NOMO-1 treated with DMSO at 0.1 percent for 48 hours (cell line): Measurements from ENCODE around the gene SOCS4.
"Not testable (repeated sequence)": the region's sequence is repeated elsewhere in the genome, so short reads cannot be mapped to it uniquely, and the experiment has no call there.

ENCODE experiments used
- DNase-seq: peaks from one replicate; lab custom pipeline; 2025; ENCODE audit not compliant: unreplicated experiment; lab: John Stamatoyannopoulos, UW

The SOCS4 gene

DNA sequence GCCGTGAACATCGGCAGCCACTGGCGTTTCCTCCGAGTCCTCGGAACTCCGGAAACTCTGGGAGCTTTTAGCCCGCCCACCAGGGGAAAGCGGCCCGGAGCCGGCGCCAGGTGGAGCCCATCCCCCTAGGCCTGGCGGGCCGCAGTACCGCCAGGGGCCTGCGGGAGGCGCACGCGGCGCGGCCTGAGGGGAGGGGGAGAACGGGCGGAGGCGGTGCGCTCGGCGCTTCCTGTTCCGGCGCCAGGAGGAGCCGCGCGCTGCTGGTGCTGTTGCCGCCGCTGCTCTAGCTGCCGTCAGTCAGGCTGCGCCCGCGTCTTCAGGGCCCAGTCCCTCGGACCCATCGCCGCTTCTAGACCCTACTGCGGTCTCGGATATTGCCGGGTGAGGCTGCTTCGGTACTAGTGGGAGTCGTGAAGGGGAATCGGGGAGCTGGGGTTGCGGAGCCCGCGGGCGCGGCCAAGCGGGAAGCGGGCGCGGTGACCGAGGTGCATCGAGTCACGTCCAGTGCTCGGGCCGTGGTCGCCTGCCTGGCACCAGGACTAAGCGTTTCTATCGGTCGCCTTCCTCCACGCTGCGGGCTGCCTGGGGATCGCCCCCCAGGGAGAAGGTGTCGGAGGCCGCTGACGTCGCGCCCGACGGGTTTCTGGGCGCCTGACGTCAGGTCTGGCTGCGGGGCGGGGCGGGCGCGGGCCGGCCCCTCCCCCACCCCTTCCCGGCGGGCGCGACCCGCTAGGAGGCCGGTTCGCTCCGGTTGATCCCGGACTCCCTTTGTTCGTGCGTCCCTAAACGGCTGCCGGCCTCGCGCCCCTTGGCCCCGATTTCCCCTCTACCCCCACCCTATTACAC lies 24.6 kb downstream of the SOCS4 start, which contains the start of gene MAPK1IP1L:
Gene MAPK1IP1L (plus strand): TSS at position 225 of the 846 bp plus-strand sequence. CDS start 10,037 bp downstream, outside the sequence.
- peak; percentile 82 for DNase-seq

DNA sequence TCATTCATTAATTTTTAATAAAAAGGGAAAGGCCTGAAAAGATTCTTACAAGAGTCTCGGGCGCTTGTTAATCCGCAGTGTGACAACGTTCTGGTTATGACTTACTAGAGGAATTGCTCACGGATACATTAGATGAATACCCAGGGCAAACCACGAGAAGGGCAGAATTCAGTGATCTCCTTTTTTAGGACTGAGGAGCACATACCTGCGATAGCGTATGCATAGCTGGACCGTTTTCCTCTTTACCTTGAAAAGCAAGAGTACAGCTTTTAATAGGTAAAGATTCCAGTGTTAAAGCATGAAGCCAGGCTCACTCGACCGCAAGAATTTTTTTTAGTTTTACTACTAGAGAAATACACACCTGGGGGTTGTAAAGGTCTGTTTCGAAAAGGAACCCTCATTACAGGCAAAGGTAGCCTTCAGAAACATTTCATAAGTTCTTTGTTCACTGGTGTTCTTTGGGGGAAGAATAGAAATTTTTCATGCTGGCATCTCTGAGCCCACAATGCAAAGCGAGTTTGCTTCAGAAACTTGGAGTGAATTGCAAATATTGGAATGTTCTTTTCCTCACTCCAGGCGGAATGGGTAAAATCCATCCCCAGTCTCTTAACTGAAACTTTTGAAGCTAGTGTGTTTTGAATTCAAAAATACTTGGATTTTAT lies 25.4 kb downstream of the SOCS4 start:
- DNase-seq, result no peak

- no peak for DNase-seq
Observed at GRCh38 chr14:55053018-55053417, 26.0 kb downstream of the SOCS4 start.

GRCh38 chr14:55053500-55053899 lies 26.5 kb downstream of the SOCS4 start:
- DNase-seq, result no peak

- no peak for DNase-seq
Observed at GRCh38 chr14:55054098-55054497, 27.1 kb downstream of the SOCS4 start.

DNA sequence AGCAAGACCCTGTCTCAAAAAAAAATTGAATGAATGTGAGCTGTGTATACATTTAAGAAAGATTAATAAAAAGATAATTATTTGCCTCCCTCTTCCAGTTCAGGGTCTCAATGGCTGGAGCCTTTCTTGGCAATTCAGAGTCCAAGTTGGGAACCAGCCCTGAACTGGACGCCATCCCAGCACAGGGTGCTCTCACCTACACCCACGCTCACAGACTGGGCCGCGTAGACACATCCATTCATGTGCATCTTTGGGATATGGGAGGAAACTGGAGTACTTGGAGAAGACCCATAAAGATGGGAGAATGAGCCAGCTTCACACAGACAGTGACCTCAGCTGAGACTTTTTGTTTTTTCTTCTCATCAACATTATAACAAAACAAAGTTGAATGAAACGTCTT lies 30.9 kb downstream of the SOCS4 start:
- no peak for DNase-seq

DNA sequence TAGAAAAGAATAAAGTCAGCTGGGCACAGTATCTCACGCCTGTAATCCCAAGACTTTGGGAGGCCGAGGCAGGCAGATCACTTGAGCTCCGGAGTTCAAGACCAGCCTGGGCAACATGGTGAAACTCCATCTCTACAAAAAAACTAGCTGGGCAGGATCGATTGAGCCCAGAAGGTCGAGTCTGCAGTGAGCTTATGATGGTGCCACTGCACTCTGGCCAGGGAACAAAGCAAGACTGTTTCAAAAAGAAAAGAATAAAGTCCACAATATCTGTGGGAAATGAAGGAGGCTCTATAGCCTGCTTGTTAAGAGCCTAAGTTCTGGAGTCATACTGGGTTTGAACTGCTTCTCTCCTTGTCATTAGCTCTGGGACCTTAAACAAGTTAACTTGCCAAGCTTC lies 32.3 kb downstream of the SOCS4 start:
- DNase-seq, result no peak

DNA sequence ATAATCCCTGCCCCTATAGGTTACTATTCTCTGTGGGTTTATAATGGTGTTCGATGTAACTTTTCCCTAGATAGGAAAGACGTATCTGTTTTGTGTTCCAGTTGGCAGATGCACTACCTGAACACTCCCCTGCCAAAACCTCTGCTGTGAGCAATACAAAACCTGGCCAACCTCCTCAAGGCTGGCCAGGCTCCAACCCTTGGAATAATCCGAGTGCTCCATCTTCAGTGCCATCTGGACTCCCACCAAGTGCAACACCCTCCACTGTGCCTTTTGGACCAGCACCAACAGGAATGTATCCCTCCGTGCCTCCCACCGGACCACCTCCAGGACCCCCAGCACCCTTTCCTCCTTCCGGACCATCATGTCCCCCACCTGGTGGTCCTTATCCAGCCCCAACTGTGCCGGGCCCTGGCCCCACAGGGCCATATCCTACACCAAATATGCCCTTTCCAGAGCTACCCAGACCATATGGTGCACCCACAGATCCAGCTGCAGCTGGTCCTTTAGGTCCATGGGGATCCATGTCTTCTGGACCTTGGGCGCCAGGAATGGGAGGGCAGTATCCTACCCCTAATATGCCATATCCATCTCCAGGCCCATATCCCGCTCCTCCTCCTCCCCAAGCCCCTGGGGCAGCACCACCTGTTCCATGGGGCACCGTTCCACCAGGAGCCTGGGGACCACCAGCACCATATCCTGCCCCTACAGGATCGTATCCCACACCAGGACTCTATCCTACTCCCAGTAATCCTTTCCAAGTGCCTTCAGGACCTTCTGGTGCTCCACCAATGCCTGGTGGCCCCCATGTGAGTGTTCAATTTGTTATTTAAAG lies 35.7 kb downstream of the SOCS4 start:
- no peak for DNase-seq

- DNase-seq, result not testable (repeated sequence)
Observed at GRCh38 chr14:55064896-55065295, 37.9 kb downstream of the SOCS4 start.

DNA sequence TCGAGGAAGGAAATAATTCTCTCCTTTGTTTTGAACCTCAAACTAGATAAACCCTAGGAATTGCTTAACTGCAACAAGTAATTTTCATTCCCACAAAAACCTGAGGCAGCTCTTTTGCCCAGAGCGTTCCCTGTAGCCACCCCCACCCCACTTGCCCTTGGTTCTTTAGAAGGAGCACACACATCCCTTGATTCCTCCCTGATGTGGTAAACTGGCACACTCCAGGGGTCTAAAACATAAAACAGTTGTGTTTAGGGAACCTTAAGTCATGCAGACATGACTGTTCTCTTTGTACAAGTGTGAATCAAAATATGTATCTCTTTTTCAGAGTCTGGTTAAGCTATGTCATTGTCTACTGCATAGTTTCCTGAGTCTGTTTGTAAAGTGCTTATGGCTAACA lies 38.4 kb downstream of the SOCS4 start:
- DNase-seq, result no peak

GRCh38 chr14:55066223-55066622 lies 39.2 kb downstream of the SOCS4 start:
- no peak for DNase-seq

GRCh38 chr14:55070981-55071411 lies 44.0 kb downstream of the SOCS4 start:
- peak; percentile 12 for DNase-seq

GRCh38 chr14:55071870-55072640 lies 45.0 kb downstream of the SOCS4 start:
- peak; percentile 41 for DNase-seq

- DNase-seq, result no peak
Observed at GRCh38 chr14:55073856-55074255, 46.8 kb downstream of the SOCS4 start.

DNA sequence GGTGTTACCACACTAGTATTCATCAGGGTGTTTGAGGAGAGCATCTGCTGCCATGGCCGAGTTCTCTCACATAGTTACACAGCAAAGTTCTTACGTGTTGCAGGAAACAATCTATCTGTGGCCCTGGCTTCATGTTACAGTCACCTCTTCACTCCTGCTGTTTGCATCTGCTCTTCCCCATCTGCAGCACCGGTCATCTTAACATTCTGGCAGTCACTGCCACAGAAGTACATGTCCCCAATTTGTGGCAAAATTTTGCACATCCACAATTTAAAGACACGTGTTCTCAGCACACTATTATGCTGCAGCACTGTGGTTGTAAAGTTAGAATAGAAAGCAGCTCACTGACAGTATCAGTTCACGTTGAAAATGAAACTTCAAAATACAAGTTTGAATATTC lies 47.6 kb downstream of the SOCS4 start:
- DNase-seq, result no peak

- no peak for DNase-seq
Observed at GRCh38 chr14:55075628-55076175, 48.7 kb downstream of the SOCS4 start.

DNA sequence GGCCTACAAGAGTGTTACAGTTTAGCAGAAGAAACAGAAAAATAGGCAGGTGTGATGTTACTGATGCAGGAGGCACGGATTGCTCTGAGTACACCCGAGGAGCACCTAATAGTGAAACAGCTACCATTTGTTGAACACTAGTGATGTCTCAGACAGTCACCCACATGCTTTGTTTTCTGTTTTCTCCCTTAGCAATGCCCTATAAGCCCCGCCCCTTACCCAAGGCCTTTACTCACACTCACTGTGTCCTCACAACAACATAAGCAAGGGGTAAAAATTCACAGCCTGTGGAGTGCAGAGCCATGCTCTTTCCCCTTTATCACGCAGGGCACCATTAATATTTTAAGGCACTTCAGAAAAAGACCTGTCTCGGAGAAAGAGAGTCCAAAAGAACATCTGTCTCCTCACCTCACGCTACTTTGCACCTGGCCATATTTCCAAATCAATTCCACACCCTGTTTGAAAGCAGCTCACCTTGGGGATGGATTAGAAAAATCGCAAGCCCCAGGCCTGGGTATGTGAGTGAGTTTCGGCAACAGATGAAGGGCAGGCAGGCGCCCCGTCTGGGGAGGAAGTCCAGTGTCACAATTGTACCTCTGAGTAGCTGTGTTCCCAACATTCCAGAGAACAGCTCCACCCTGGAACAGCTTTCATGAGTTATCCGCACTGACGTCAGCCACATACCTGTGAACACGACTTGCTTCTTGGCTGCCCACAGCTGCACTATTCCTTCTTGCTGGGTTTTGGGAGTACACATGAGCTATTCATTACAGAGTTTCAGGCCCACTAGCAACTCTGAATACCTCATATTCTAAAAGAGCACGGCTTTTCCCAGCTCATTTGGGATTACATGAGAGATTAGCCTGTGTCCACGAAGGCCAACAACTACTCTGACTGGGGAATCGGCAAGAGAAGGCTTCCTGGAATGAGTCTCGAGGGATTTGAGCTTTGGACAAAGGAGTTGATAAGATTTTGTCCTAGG lies 50.4 kb downstream of the SOCS4 start:
- no peak for DNase-seq

GRCh38 chr14:55079961-55080360 lies 52.9 kb downstream of the SOCS4 start:
- DNase-seq, result peak; percentile 53

DNA sequence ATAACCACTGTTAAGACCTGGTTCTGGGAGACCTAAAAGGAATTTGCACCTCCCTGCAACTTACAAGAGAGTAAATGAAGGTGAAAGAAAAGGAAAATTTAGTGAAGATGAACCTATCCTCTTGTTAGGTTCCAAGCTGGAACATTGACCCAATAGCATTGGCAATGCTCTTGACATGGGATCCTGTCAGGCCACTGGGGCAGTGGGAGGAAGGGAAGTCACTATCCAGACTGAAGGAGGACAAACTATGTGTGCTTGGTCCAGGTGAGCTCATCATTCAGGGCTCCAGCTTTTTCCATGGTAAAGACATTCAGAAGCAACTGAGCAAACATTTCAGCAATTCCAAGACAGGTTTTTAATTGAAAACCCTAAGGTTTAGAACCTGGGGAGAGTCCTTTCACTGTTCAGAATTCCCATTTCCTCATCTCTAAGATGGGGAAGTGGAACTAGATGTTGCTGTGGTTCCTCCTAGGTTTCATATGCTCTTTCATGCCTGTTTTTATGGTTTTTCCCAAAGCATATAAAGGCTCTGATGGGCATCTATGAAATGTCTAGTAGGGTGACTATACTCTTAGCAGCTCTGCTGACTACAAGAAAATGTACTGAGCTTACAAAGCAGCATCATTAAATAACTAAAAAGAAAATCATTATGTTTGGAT lies 57.5 kb downstream of the SOCS4 start:
- DNase-seq, result peak; percentile 29
